ENCODE results near the gene GRIFIN.

The GRIFIN gene

GRCh38 chr7:2510130-2510776 is 34.1 kb upstream of the GRIFIN start:
- peaks cover 57 to 94% (median 91%) of the 10 kb centered on the region in 10 experiments for H3K4me1 ChIP-seq
- H4K20me1 ChIP-seq, result no peaks in the 10 kb centered on the region
- no peaks in the 10 kb centered on the region for H3K36me3 ChIP-seq
- peak overlapping the region in 8 of 10 experiments; percentile 3 to 61 (median 46); a peak in 11 of 20 replicates for H3K4me3 ChIP-seq
- peak overlapping the region in 10 of 11 experiments; percentile 77 to 99 (median 96); a peak in 21 of 22 replicates for H3K27ac ChIP-seq
- peak overlapping the region; percentile 15 to 90 (median 85); a peak in 21 of 22 replicates for H3K9ac ChIP-seq
- peaks cover 0 to 6% (median 0%) of the 10 kb centered on the region in 11 experiments; a peak in 1 of 22 replicates for H3K27me3 ChIP-seq
- H3K4me2 ChIP-seq, result peak overlapping the region; percentile 84 to 98 (median 95)
- H3K9me3 ChIP-seq (replicated peaks in 1 of 11), result no peaks in the 10 kb centered on the region
- TF ChIP-seq Cebpa-rat (IDR thresholded peaks at IDR 0.05), result no peak

- Histone ChIP-seq H3K9ac (peak overlapping the region in 10 of 11 experiments; percentile 23 to 90 (median 86); a peak in 18 of 22 replicates), H3K4me2 (peak overlapping the region; percentile 84 to 98 (median 95)), H3K36me3 (no peaks in the 10 kb centered on the region), H4K20me1 (no peaks in the 10 kb centered on the region), H3K9me3 (replicated peaks in 1 of 11) (no peaks in the 10 kb centered on the region), H3K27me3 (peaks cover 0 to 13% (median 0%) of the 10 kb centered on the region in 11 experiments; a peak in 3 of 22 replicates), H3K4me1 (peaks cover 57 to 100% (median 99%) of the 10 kb centered on the region in 10 experiments), H3K4me3 (peak overlapping the region in 8 of 10 experiments; percentile 23 to 63 (median 45); a peak in 14 of 20 replicates), H3K27ac (peak overlapping the region in 10 of 11 experiments; percentile 77 to 99 (median 96); a peak in 20 of 22 replicates)
- TF ChIP-seq Cebpa-rat (IDR thresholded peaks at IDR 0.05), result no peak
Measured at GRCh38 chr7:2509298-2509906, 33.2 kb upstream of the GRIFIN start.

DNA sequence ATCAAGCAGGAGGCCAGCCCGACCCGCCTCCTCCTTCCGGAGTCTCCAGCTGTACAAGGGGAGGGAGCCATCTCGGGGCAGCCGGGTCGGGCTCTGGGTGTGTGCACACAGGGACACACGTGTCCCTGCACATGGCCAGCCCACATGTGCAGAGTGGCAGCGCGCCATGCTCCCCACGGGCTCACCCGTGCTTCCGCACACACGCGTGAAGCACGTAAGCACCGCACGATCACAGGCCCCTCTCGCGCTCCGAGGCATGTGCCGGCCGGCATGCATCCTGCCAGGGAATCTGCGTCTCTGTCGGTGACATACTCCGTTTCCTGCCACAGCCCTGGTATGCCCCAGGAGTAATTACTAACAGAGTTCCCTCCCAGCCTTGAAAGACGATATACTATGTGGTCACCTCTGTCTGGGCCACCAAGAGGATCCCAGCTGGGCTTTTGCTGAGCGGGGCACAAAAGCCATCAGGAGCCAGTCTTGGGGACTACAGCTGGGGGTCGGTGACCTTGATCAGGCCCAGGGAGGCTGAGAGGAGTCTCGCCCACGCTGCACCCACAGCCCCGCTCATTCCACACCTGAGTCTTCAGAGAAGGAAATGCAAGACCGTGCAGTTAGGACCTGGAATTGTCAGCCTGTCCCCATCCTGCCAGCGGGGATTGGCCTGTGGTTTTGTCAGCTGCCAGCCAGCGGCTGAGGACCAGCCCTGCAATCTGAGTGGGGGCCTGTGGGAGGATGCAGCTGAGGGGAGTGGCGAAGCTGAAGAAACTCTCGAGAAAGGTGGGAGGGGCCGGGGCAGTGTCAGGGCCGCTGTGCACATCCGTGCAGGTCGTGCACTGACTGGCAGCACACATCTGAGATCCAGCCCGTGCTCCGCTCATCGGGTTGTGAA is 32.4 kb upstream of the GRIFIN start:
- Histone ChIP-seq H3K4me1 (peaks cover 61 to 100% (median 99%) of the 10 kb centered on the region in 10 experiments), H3K4me2 (peak overlapping the region; percentile 84 to 98 (median 95)), H3K27me3 (peaks cover 0 to 20% (median 0%) of the 10 kb centered on the region in 11 experiments; a peak in 3 of 22 replicates), H3K36me3 (no peaks in the 10 kb centered on the region), H3K27ac (peak overlapping the region in 10 of 11 experiments; percentile 54 to 99 (median 96); a peak in 20 of 22 replicates), H3K9ac (peak overlapping the region in 10 of 11 experiments; percentile 5 to 90 (median 86); a peak in 19 of 22 replicates), H4K20me1 (0 out of 22 replicates have a peak, but pooled peaks cover 0 to 1% (median 0%) of the 10 kb centered on the region in 11 experiments), H3K4me3 (peak overlapping the region in 9 of 10 experiments; percentile 9 to 63 (median 44); a peak in 16 of 20 replicates), H3K9me3 (replicated peaks in 1 of 11) (no peaks in the 10 kb centered on the region)
- TF ChIP-seq Cebpa-rat (IDR thresholded peaks at IDR 0.05), result peak in 4 of 11 experiments; percentile 37 to 69 (median 52); a peak in 4 of 22 replicates

DNA sequence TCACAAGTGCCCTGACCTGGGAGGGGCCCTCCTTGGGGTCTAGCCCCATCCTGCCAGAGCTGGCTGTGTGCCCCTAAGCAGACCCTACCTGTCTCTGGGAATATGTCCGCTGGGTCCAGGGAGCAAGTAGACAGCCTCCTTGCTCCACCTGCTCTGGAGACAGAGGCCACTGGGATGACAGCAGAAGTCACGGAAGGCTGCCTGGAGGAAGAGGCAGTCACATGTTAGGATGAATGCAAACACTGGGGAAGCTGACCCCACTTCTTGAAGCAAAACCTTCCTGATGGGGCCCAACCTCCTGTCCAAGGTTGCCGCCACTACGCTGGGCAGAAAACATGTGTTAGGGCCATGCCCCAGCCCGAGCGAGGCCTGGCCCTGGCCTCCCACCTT is 31.7 kb upstream of the GRIFIN start:
- Histone ChIP-seq H3K27ac (peak overlapping the region in 10 of 11 experiments; percentile 54 to 99 (median 96); a peak in 20 of 22 replicates), H3K9ac (peak overlapping the region in 10 of 11 experiments; percentile 5 to 90 (median 84); a peak in 19 of 22 replicates), H3K36me3 (no peaks in the 10 kb centered on the region), H3K9me3 (replicated peaks in 1 of 11) (no peaks in the 10 kb centered on the region), H3K27me3 (peaks cover 0 to 25% (median 0%) of the 10 kb centered on the region in 11 experiments; a peak in 4 of 22 replicates), H3K4me3 (peak overlapping the region in 9 of 10 experiments; percentile 9 to 63 (median 44); a peak in 16 of 20 replicates), H3K4me2 (peak overlapping the region; percentile 84 to 98 (median 95)), H4K20me1 (0 out of 22 replicates have a peak, but pooled peaks cover 0 to 3% (median 0%) of the 10 kb centered on the region in 11 experiments), H3K4me1 (peaks cover 66 to 100% (median 99%) of the 10 kb centered on the region in 10 experiments)
- TF ChIP-seq Cebpa-rat (IDR thresholded peaks at IDR 0.05), result no peak

- TF ChIP-seq Cebpa-rat (IDR thresholded peaks at IDR 0.05), result no peak
- Histone ChIP-seq H3K36me3 (no peaks in the 10 kb centered on the region), H3K9ac (peak overlapping the region in 10 of 11 experiments; percentile 5 to 90 (median 84); a peak in 18 of 22 replicates), H3K4me2 (peak overlapping the region; percentile 84 to 98 (median 95)), H3K9me3 (replicated peaks in 1 of 11) (no peaks in the 10 kb centered on the region), H4K20me1 (0 out of 22 replicates have a peak, but pooled peaks cover 0 to 3% (median 0%) of the 10 kb centered on the region in 11 experiments), H3K4me1 (peaks cover 61 to 100% (median 99%) of the 10 kb centered on the region in 10 experiments), H3K27ac (peak overlapping the region in 10 of 11 experiments; percentile 54 to 99 (median 96); a peak in 20 of 22 replicates), H3K4me3 (peak overlapping the region in 8 of 10 experiments; percentile 14 to 63 (median 46); a peak in 11 of 20 replicates), H3K27me3 (peaks cover 0 to 25% (median 0%) of the 10 kb centered on the region in 11 experiments; a peak in 4 of 22 replicates)
Measured at GRCh38 chr7:2507208-2507916, 31.2 kb upstream of the GRIFIN start.

GRCh38 chr7:2505401-2505800 is 29.2 kb upstream of the GRIFIN start:
- no peak for TF ChIP-seq Cebpa-rat (IDR thresholded peaks at IDR 0.05)
- Histone ChIP-seq H3K27me3 (peaks cover 0 to 25% (median 0%) of the 10 kb centered on the region in 11 experiments; a peak in 4 of 22 replicates), H3K36me3 (no peaks in the 10 kb centered on the region), H3K4me2 (peak overlapping the region in 9 of 11 experiments; percentile 3 to 98 (median 88); a peak in 13 of 22 replicates), H3K27ac (0 out of 22 replicates have a peak overlapping the region, but pooled peaks of 2 of the 11 experiments have one; percentile 20 to 99), H3K4me1 (peaks cover 42 to 100% (median 99%) of the 10 kb centered on the region in 10 experiments), H4K20me1 (0 out of 22 replicates have a peak, but pooled peaks cover 0 to 3% (median 0%) of the 10 kb centered on the region in 11 experiments), H3K9me3 (replicated peaks in 1 of 11) (no peaks in the 10 kb centered on the region), H3K4me3 (no peak overlapping the region), H3K9ac (no peak overlapping the region)

- Histone ChIP-seq H3K9me3 (replicated peaks in 1 of 11) (no peaks in the 10 kb centered on the region), H3K4me2 (peak overlapping the region in 9 of 11 experiments; percentile 3 to 98 (median 88); a peak in 17 of 22 replicates), H3K9ac (peak overlapping the region in 1 of 11 experiments; percentile 20; a peak in 1 of 22 replicates), H3K36me3 (no peaks in the 10 kb centered on the region), H3K4me1 (peaks cover 37 to 100% (median 99%) of the 10 kb centered on the region in 10 experiments), H3K4me3 (no peak overlapping the region), H3K27ac (peak overlapping the region in 2 of 11 experiments; percentile 2 to 20; a peak in 1 of 22 replicates), H3K27me3 (peaks cover 0 to 25% (median 0%) of the 10 kb centered on the region in 11 experiments; a peak in 4 of 22 replicates), H4K20me1 (0 out of 22 replicates have a peak, but pooled peaks cover 0 to 3% (median 0%) of the 10 kb centered on the region in 11 experiments)
- no peak for TF ChIP-seq Cebpa-rat (IDR thresholded peaks at IDR 0.05)
Measured at GRCh38 chr7:2504889-2505375, 28.7 kb upstream of the GRIFIN start.

Data from BLaER1 treated with 17β-estradiol and CSF1 and Interleukin-3, amounts not matched to agents 10 nM and 100 nM (cell line).